Measurements from ENCODE around the gene EPS8L1.

The EPS8L1 gene

GRCh38 chr19:55044286-55044685, 31.4 kb upstream of the EPS8L1 start:
- H3K4me3 ChIP-seq (ENCODE audit: low read length) = no peak overlapping the region
- TF ChIP-seq CTCF (IDR thresholded peaks at IDR 0.05; ENCODE audit: low read depth, low read length, poor library complexity, severe bottlenecking) (no peak), EZH2phosphoT487 (IDR thresholded peaks at IDR 0.05; ENCODE audit: borderline replicate concordance, low read length) (no peak)
- H3K4me2 ChIP-seq (ENCODE audit: low read length) = no peak overlapping the region
- no peaks in the 10 kb centered on the region for H3K9me2 ChIP-seq (replicated peaks; ENCODE audit: control insufficient read depth, low read length)
- H3K79me2 ChIP-seq (ENCODE audit: control insufficient read depth, low read length) = peaks cover 8% of the 10 kb centered on the region
- peaks cover 61% of the 10 kb centered on the region for H3K36me3 ChIP-seq (ENCODE audit: control insufficient read depth, low read length)
- H3K4me1 ChIP-seq (ENCODE audit: control insufficient read depth, low read length) = no peaks in the 10 kb centered on the region
- no peaks in the 10 kb centered on the region for H3K9me3 ChIP-seq (ENCODE audit: control insufficient read depth, insufficient read depth, low read length)
- no peaks in the 10 kb centered on the region for H3K27me3 ChIP-seq (ENCODE audit: control insufficient read depth, low read length)
- 0 out of 2 replicates have a peak, but pooled peaks cover 6% of the 10 kb centered on the region for H4K20me1 ChIP-seq (ENCODE audit: control insufficient read depth, insufficient read depth, low read depth, low read length)
- no peak overlapping the region for H3K27ac ChIP-seq (ENCODE audit: low read depth, low read length)
- no peaks in the 10 kb centered on the region for H3F3A ChIP-seq (ENCODE audit: control insufficient read depth, insufficient read depth)

- no peak for TF ChIP-seq CTCF (IDR thresholded peaks at IDR 0.05; ENCODE audit: low read depth, low read length, poor library complexity, severe bottlenecking)
- no peak for TF ChIP-seq EZH2phosphoT487 (IDR thresholded peaks at IDR 0.05; ENCODE audit: borderline replicate concordance, low read length)
- H3K9me3 ChIP-seq (ENCODE audit: control insufficient read depth, insufficient read depth, low read length) = no peaks in the 10 kb centered on the region
- H3K4me2 ChIP-seq (ENCODE audit: low read length) = no peak overlapping the region
- H3F3A ChIP-seq (ENCODE audit: control insufficient read depth, insufficient read depth) = no peaks in the 10 kb centered on the region
- 0 out of 2 replicates have a peak, but pooled peaks cover 6% of the 10 kb centered on the region for H4K20me1 ChIP-seq (ENCODE audit: control insufficient read depth, insufficient read depth, low read depth, low read length)
- H3K4me1 ChIP-seq (ENCODE audit: control insufficient read depth, low read length) = no peaks in the 10 kb centered on the region
- no peaks in the 10 kb centered on the region for H3K9me2 ChIP-seq (replicated peaks; ENCODE audit: control insufficient read depth, low read length)
- peaks cover 8% of the 10 kb centered on the region for H3K79me2 ChIP-seq (ENCODE audit: control insufficient read depth, low read length)
- peaks cover 61% of the 10 kb centered on the region for H3K36me3 ChIP-seq (ENCODE audit: control insufficient read depth, low read length)
- no peak overlapping the region for H3K4me3 ChIP-seq (ENCODE audit: low read length)
- no peak overlapping the region for H3K27ac ChIP-seq (ENCODE audit: low read depth, low read length)
- no peaks in the 10 kb centered on the region for H3K27me3 ChIP-seq (ENCODE audit: control insufficient read depth, low read length)
These were observed 30.6 kb upstream of the EPS8L1 start for GRCh38 chr19:55044771-55045716.

GRCh38 chr19:55046975-55047622, 28.6 kb upstream of the EPS8L1 start:
- Histone ChIP-seq H3K36me3 (ENCODE audit: control insufficient read depth, low read length) (peaks cover 63% of the 10 kb centered on the region), H3K4me1 (ENCODE audit: control insufficient read depth, low read length) (no peaks in the 10 kb centered on the region), H4K20me1 (ENCODE audit: control insufficient read depth, insufficient read depth, low read depth, low read length) (no peaks in the 10 kb centered on the region), H3F3A (ENCODE audit: control insufficient read depth, insufficient read depth) (no peaks in the 10 kb centered on the region), H3K9me3 (ENCODE audit: control insufficient read depth, insufficient read depth, low read length) (no peaks in the 10 kb centered on the region), H3K9me2 (replicated peaks; ENCODE audit: control insufficient read depth, low read length) (no peaks in the 10 kb centered on the region), H3K27me3 (ENCODE audit: control insufficient read depth, low read length) (no peaks in the 10 kb centered on the region), H3K79me2 (ENCODE audit: control insufficient read depth, low read length) (peaks cover 2% of the 10 kb centered on the region), H3K4me3 (ENCODE audit: low read length) (no peak overlapping the region), H3K27ac (ENCODE audit: low read depth, low read length) (no peak overlapping the region), H3K4me2 (ENCODE audit: low read length) (no peak overlapping the region)
- TF ChIP-seq CTCF (IDR thresholded peaks at IDR 0.05; ENCODE audit: low read depth, low read length, poor library complexity, severe bottlenecking) (no peak), EZH2phosphoT487 (IDR thresholded peaks at IDR 0.05; ENCODE audit: borderline replicate concordance, low read length) (no peak)
